Stimulated activated CD8-positive, alpha-beta memory T cell treated with anti-CD3 and anti-CD28 coated beads, Interleukin-7, amount 100 ng/mL, for 24 hours (primary cell): ENCODE results near the gene MAP3K4.

Source experiments
- DNase-seq: peaks from one replicate; pipeline ENCODE4 v3.0.0-alpha.2; 2020; ENCODE audit warnings: low read depth

The MAP3K4 gene

GRCh38 chr6:161037873-161038228, 46.3 kb downstream of the MAP3K4 start:
- DNase-seq = no peak

- no peak for DNase-seq
Measured at GRCh38 chr6:161038229-161039031, 46.9 kb downstream of the MAP3K4 start.

GRCh38 chr6:161041274-161041673, 49.7 kb downstream of the MAP3K4 start:
- DNase-seq = no peak

- DNase-seq = no peak
Measured at GRCh38 chr6:161044335-161044734, 52.8 kb downstream of the MAP3K4 start.

GRCh38 chr6:161048641-161049040, 57.1 kb downstream of the MAP3K4 start:
- no peak for DNase-seq

GRCh38 chr6:161050134-161050765, 58.7 kb downstream of the MAP3K4 start:
- no peak for DNase-seq

- no peak for DNase-seq
Measured at GRCh38 chr6:161053103-161053502, 61.5 kb downstream of the MAP3K4 start.

- no peak for DNase-seq
Measured at GRCh38 chr6:161054876-161055275, 63.3 kb downstream of the MAP3K4 start.

GRCh38 chr6:161056451-161056850, 64.9 kb downstream of the MAP3K4 start:
- no peak for DNase-seq

- DNase-seq = no peak
Measured at GRCh38 chr6:161057103-161058091, 65.8 kb downstream of the MAP3K4 start.

- no peak for DNase-seq
Measured at GRCh38 chr6:161058741-161059140, 67.2 kb downstream of the MAP3K4 start.

GRCh38 chr6:161061576-161061975, 70.0 kb downstream of the MAP3K4 start:
- no peak for DNase-seq

GRCh38 chr6:161064915-161065314, 73.3 kb downstream of the MAP3K4 start:
- DNase-seq = no peak

- DNase-seq = no peak
Measured at GRCh38 chr6:161066511-161066910, 74.9 kb downstream of the MAP3K4 start.

- DNase-seq = no peak
Measured at GRCh38 chr6:161067749-161068148, 76.2 kb downstream of the MAP3K4 start.

GRCh38 chr6:161068321-161068741, 76.8 kb downstream of the MAP3K4 start:
- DNase-seq = no peak

GRCh38 chr6:161073930-161074329, 82.4 kb downstream of the MAP3K4 start:
- no peak for DNase-seq

GRCh38 chr6:161074496-161075121, 83.0 kb downstream of the MAP3K4 start:
- DNase-seq = no peak

GRCh38 chr6:161076181-161076677, 84.7 kb downstream of the MAP3K4 start:
- no peak for DNase-seq

- DNase-seq = no peak
Measured at GRCh38 chr6:161079566-161080262, 88.1 kb downstream of the MAP3K4 start.
